ENCODE results near the gene LCK.
"Not testable (repeated sequence)": the region's sequence is repeated elsewhere in the genome, so short reads cannot be mapped to it uniquely, and the experiment has no call there.

LCK gene

DNA sequence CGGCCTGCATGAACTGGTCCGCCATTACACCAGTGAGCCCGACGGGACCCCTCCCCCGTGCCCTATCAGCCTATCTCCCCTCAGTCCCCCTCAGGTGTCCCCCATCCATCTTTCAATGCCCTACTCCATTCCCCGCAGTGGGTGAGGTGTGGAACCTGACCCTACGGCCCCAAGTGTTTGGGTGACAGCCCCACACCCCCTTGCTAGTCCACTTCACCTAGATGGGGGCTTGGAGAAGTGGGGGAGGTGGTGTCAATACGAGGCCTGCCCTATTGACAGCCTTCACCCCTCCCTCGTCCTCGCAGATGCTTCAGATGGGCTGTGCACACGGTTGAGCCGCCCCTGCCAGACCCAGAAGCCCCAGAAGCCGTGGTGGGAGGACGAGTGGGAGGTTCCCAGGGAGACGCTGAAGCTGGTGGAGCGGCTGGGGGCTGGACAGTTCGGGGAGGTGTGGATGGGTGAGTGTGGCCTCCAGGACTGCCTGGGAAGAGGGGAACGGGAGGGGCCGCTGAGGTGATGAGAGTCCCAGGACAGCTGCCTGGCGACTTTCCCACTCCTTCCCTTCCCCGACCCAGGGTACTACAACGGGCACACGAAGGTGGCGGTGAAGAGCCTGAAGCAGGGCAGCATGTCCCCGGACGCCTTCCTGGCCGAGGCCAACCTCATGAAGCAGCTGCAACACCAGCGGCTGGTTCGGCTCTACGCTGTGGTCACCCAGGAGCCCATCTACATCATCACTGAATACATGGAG lies 25.1 kb downstream of the LCK start:
- no peak overlapping the region for H3K9ac ChIP-seq (ENCODE audit: low read depth, low read length)
- H3K27ac ChIP-seq (ENCODE audit: low read depth, low read length) = no peak overlapping the region
- peaks cover 16% of the 10 kb centered on the region for H3K36me3 ChIP-seq (ENCODE audit: control insufficient read depth, insufficient read depth, low read length)

GRCh38 chr1:32284777-32285176 lies 33.7 kb downstream of the LCK start:
- H3K4me1 ChIP-seq (ENCODE audit: control insufficient read depth, insufficient read depth, low read length); H3K27me3 ChIP-seq (ENCODE audit: control insufficient read depth, insufficient read depth, low read length); H3K9ac ChIP-seq (ENCODE audit: low read depth, low read length); H3K9me3 ChIP-seq (ENCODE audit: control insufficient read depth, insufficient read depth, low read length); H3K27ac ChIP-seq (ENCODE audit: low read depth, low read length); H3K4me3 ChIP-seq (ENCODE audit: low read depth, low read length): not testable (repeated sequence)
- peaks cover 15% of the 10 kb centered on the region for H3K36me3 ChIP-seq (ENCODE audit: control insufficient read depth, insufficient read depth, low read length)

More for the DNA sequence above, 25.1 kb downstream of the LCK start:
- Histone ChIP-seq H3K4me3 (ENCODE audit: low read depth, low read length) (no peak overlapping the region), H3K9me3 (ENCODE audit: control insufficient read depth, insufficient read depth, low read length) (no peaks in the 10 kb centered on the region), H3K4me1 (ENCODE audit: control insufficient read depth, insufficient read depth, low read length) (peaks cover 24% of the 10 kb centered on the region), H3K27me3 (ENCODE audit: control insufficient read depth, insufficient read depth, low read length) (no peaks in the 10 kb centered on the region)

DNA sequence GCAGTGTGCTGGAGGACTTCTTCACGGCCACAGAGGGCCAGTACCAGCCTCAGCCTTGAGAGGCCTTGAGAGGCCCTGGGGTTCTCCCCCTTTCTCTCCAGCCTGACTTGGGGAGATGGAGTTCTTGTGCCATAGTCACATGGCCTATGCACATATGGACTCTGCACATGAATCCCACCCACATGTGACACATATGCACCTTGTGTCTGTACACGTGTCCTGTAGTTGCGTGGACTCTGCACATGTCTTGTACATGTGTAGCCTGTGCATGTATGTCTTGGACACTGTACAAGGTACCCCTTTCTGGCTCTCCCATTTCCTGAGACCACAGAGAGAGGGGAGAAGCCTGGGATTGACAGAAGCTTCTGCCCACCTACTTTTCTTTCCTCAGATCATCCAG lies 34.6 kb downstream of the LCK start:
- H3K4me3 ChIP-seq (ENCODE audit: low read depth, low read length) = no peak overlapping the region
- H3K4me1 ChIP-seq (ENCODE audit: control insufficient read depth, insufficient read depth, low read length) = no peaks in the 10 kb centered on the region
- H3K27ac ChIP-seq (ENCODE audit: low read depth, low read length) = no peak overlapping the region
- H3K9me3 ChIP-seq (ENCODE audit: control insufficient read depth, insufficient read depth, low read length) = no peaks in the 10 kb centered on the region
- no peak overlapping the region for H3K9ac ChIP-seq (ENCODE audit: low read depth, low read length)
- peaks cover 10% of the 10 kb centered on the region; the same call in 1 of the 2 replicates for H3K36me3 ChIP-seq (ENCODE audit: control insufficient read depth, insufficient read depth, low read length)
- no peaks in the 10 kb centered on the region for H3K27me3 ChIP-seq (ENCODE audit: control insufficient read depth, insufficient read depth, low read length)

DNA sequence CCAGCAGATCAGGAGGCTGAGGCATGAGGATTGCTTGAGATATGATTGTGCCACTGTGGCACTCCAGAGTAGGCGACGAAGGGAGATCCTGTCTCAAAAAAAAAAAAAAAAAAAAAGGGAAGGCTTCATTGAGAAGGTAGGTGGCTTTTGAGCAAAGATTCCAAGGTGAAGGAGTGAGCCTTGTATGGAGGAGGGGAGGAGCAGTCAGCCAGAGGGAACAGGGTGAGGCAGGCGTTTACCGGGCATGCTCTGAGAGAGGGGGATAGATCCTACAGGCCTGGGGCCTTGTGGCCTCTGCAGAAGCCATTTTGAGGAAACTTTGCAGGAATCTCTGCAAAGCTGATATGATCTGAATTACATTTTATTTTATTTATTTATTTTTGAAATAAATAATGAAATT lies 35.7 kb downstream of the LCK start:
- Histone ChIP-seq H3K9ac (ENCODE audit: low read depth, low read length) (no peak overlapping the region), H3K27ac (ENCODE audit: low read depth, low read length) (no peak overlapping the region), H3K4me1 (ENCODE audit: control insufficient read depth, insufficient read depth, low read length) (0 out of 2 replicates have a peak, but pooled peaks cover 6% of the 10 kb centered on the region), H3K4me3 (ENCODE audit: low read depth, low read length) (no peak overlapping the region), H3K9me3 (ENCODE audit: control insufficient read depth, insufficient read depth, low read length) (no peaks in the 10 kb centered on the region), H3K27me3 (ENCODE audit: control insufficient read depth, insufficient read depth, low read length) (no peaks in the 10 kb centered on the region), H3K36me3 (ENCODE audit: control insufficient read depth, insufficient read depth, low read length) (peaks cover 5% of the 10 kb centered on the region; the same call in 1 of the 2 replicates)

GRCh38 chr1:32289256-32289655 lies 38.2 kb downstream of the LCK start:
- Histone ChIP-seq H3K9ac (ENCODE audit: low read depth, low read length) (no peak overlapping the region), H3K27ac (ENCODE audit: low read depth, low read length) (no peak overlapping the region), H3K4me3 (ENCODE audit: low read depth, low read length) (no peak overlapping the region), H3K9me3 (ENCODE audit: control insufficient read depth, insufficient read depth, low read length) (no peaks in the 10 kb centered on the region), H3K27me3 (ENCODE audit: control insufficient read depth, insufficient read depth, low read length) (no peaks in the 10 kb centered on the region), H3K4me1 (ENCODE audit: control insufficient read depth, insufficient read depth, low read length) (0 out of 2 replicates have a peak, but pooled peaks cover 6% of the 10 kb centered on the region), H3K36me3 (ENCODE audit: control insufficient read depth, insufficient read depth, low read length) (peaks cover 5% of the 10 kb centered on the region; the same call in 1 of the 2 replicates)

GRCh38 chr1:32291145-32291707 lies 40.2 kb downstream of the LCK start:
- Histone ChIP-seq H3K27me3 (ENCODE audit: control insufficient read depth, insufficient read depth, low read length) (no peaks in the 10 kb centered on the region), H3K36me3 (ENCODE audit: control insufficient read depth, insufficient read depth, low read length) (peaks cover 4% of the 10 kb centered on the region; the same call in 1 of the 2 replicates), H3K27ac (ENCODE audit: low read depth, low read length) (peak overlapping the region; percentile 54), H3K4me1 (ENCODE audit: control insufficient read depth, insufficient read depth, low read length) (peaks cover 6% of the 10 kb centered on the region; the same call in 1 of the 2 replicates), H3K9me3 (ENCODE audit: control insufficient read depth, insufficient read depth, low read length) (no peaks in the 10 kb centered on the region), H3K9ac (ENCODE audit: low read depth, low read length) (peak overlapping the region; percentile 32; the same call in 1 of the 2 replicates), H3K4me3 (ENCODE audit: low read depth, low read length) (peak overlapping the region; percentile 95)

DNA sequence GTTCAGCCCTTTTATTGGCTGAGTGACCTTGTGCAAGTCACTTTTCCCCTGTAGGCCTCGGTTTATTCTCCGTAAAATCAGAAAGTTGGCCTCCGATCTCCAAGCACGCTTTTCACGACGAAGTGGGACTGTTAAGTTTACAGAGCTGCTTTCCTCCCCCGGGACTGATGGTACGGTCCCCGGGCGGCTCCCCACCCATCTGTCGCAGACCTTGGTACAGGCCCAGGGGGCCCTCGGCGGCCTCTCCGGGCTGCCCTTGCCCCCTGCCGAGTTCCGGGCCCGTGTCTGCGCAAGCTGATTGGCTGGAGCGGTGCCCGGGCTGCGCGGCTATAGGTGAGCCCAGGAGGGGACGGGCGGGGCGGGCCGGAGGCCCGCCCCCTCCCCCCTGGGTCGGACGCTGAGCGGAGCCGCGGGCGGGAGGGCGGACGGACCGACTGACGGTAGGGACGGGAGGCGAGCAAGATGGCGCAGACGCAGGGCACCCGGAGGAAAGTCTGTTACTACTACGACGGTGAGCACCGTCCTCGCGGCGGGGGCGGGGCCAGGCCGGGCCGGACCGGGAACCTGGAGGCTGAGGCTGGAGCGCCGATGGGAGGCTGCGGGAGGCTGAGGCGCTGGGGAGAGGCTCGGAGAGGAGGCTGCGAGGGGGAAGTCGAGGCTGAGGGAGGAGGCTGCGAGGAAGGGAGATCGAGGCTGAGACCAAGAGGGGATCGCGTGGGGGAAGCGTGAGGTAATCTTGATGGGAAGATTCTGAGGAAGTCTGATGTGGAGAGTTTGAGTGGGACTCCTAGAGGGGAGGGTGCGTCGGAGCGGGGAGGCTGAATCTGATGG lies 40.9 kb downstream of the LCK start, which contains the start of gene HDAC1:
Gene HDAC1, plus strand, starts transcription at position 376 of the 831 bp plus-strand sequence. Its CDS starts 87 bp downstream, at position 463.
- Histone ChIP-seq H3K27ac (ENCODE audit: low read depth, low read length) (peak within 1 kb of the TSS; percentile 54), H3K9ac (ENCODE audit: low read depth, low read length) (peak within 1 kb of the TSS; percentile 74), H3K4me1 (ENCODE audit: control insufficient read depth, insufficient read depth, low read length) (peaks cover 6% of the 10 kb centered on the region; the same call in 1 of the 2 replicates)

DNA sequence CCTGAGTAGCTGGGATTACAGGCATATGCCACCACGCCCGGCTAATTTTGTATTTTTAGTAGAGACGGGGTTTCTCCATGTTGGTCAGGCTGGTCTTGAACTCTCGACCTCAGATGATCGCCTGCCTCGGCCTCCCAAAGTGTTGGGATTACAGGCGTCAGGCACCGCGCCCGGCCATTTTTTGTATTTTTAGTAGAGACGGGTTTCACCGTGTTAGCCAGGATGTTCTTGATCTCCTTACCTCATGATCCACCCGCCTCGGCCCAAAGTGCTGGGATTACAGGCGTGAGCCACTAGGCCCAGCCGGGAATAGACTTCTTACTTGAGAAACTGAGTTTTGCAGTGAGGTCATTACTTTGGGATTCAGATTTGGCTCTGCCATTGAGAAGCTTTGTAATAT lies 47.1 kb downstream of the LCK start:
- H3K9ac ChIP-seq (ENCODE audit: low read depth, low read length); H3K27me3 ChIP-seq (ENCODE audit: control insufficient read depth, insufficient read depth, low read length); H3K27ac ChIP-seq (ENCODE audit: low read depth, low read length); H3K4me1 ChIP-seq (ENCODE audit: control insufficient read depth, insufficient read depth, low read length); H3K4me3 ChIP-seq (ENCODE audit: low read depth, low read length); H3K9me3 ChIP-seq (ENCODE audit: control insufficient read depth, insufficient read depth, low read length): not testable (repeated sequence)
- peaks cover 25% of the 10 kb centered on the region for H3K36me3 ChIP-seq (ENCODE audit: control insufficient read depth, insufficient read depth, low read length)

More for the DNA sequence above, 40.9 kb downstream of the LCK start, which contains the start of gene HDAC1:
- Histone ChIP-seq H3K27me3 (ENCODE audit: control insufficient read depth, insufficient read depth, low read length) (no peaks in the 10 kb centered on the region), H3K9me3 (ENCODE audit: control insufficient read depth, insufficient read depth, low read length) (no peaks in the 10 kb centered on the region), H3K36me3 (ENCODE audit: control insufficient read depth, insufficient read depth, low read length) (peaks cover 4% of the 10 kb centered on the region; the same call in 1 of the 2 replicates), H3K4me3 (ENCODE audit: low read depth, low read length) (peak within 1 kb of the TSS; percentile 95)

- Histone ChIP-seq H3K9me3 (ENCODE audit: control insufficient read depth, insufficient read depth, low read length) (no peaks in the 10 kb centered on the region), H3K4me3 (ENCODE audit: low read depth, low read length) (no peak overlapping the region), H3K27me3 (ENCODE audit: control insufficient read depth, insufficient read depth, low read length) (no peaks in the 10 kb centered on the region), H3K27ac (ENCODE audit: low read depth, low read length) (no peak overlapping the region), H3K36me3 (ENCODE audit: control insufficient read depth, insufficient read depth, low read length) (peaks cover 36% of the 10 kb centered on the region), H3K9ac (ENCODE audit: low read depth, low read length) (no peak overlapping the region), H3K4me1 (ENCODE audit: control insufficient read depth, insufficient read depth, low read length) (no peaks in the 10 kb centered on the region; the same call in 1 of the 2 replicates)
Measured at GRCh38 chr1:32299327-32299726, 48.3 kb downstream of the LCK start.

DNA sequence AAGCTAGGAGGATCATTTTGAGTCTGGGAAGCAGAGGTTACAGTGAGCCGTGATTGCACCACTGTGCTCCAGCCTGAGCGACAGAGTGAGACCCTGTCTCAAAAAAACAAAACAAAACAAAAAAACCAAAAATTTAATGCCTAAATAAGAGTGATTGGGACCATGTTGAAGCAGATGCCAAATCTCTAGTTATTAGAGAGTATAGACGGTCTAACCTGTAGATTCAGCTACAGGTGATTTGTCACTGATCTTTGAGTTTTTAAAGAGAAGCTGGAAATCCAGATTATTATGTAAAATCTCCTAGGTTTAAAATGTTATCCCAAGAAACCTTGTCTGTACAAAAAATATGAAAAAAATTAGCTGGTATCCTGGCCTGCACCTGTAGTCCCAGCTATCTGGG lies 52.3 kb downstream of the LCK start:
- Histone ChIP-seq H3K27ac (ENCODE audit: low read depth, low read length) (no peak overlapping the region), H3K36me3 (ENCODE audit: control insufficient read depth, insufficient read depth, low read length) (peaks cover 59% of the 10 kb centered on the region), H3K9me3 (ENCODE audit: control insufficient read depth, insufficient read depth, low read length) (no peaks in the 10 kb centered on the region), H3K4me1 (ENCODE audit: control insufficient read depth, insufficient read depth, low read length) (no peaks in the 10 kb centered on the region), H3K4me3 (ENCODE audit: low read depth, low read length) (no peak overlapping the region), H3K9ac (ENCODE audit: low read depth, low read length) (no peak overlapping the region), H3K27me3 (ENCODE audit: control insufficient read depth, insufficient read depth, low read length) (no peaks in the 10 kb centered on the region)

All from HUES48 (cell line).